RWPE2 (cell line): ENCODE measurements around the gene KCNK15.
A peak's percentile ranks its signal among the peaks of the same experiment; 100 is the strongest.

Experiments used
- ATAC-seq: fragments of 200-7000 bp; cut with Tn5 transposase; 3 replicates; pipeline ENCODE4 v1.9.1; 2021; ENCODE audit warnings: low read depth
- DNase-seq: peaks from one replicate; pipeline ENCODE4 v3.0.0-alpha.2; 2020; ENCODE audit warnings: low spot score
- H3K27ac ChIP-seq: fragments of 450-650 bp; 2 replicates; pipeline ENCODE4 v1.5.1; 2017; ENCODE audit warnings: mild to moderate bottlenecking; ENCODE audit not compliant: poor library complexity, severe bottlenecking
- H3K27me3 ChIP-seq: fragments of 250-450 bp; sonication (Bioruptor Pico); 2 replicates; pipeline ENCODE4 v1.5.1; 2021; ENCODE audit warnings: mild to moderate bottlenecking, moderate library complexity; ENCODE audit not compliant: insufficient read depth, poor library complexity, severe bottlenecking
- H3K36me3 ChIP-seq: fragments of 250-450 bp; sonication (Bioruptor Pico); 2 replicates; pipeline ENCODE4 v1.5.1; 2020; ENCODE audit warnings: low read depth, mild to moderate bottlenecking, moderate library complexity
- H3K4me1 ChIP-seq: fragments of 250-450 bp; sonication (Bioruptor Pico); 2 replicates; pipeline ENCODE4 v1.5.1; 2021; ENCODE audit warnings: mild to moderate bottlenecking, moderate library complexity; ENCODE audit not compliant: insufficient read depth, poor library complexity, severe bottlenecking
- H3K4me3 ChIP-seq: fragments of 250-450 bp; sonication (Bioruptor Pico); 2 replicates; pipeline ENCODE4 v1.5.1; 2021; ENCODE audit warnings: mild to moderate bottlenecking, moderate library complexity; ENCODE audit not compliant: severe bottlenecking
- H3K9me3 ChIP-seq: fragments of 250-450 bp; sonication (Bioruptor Pico); 2 replicates; pipeline ENCODE4 v1.5.1; 2021; ENCODE audit warnings: mild to moderate bottlenecking, moderate library complexity; ENCODE audit not compliant: severe bottlenecking
- TF ChIP-seq, protein P1 (sequence below): fragments of 450-650 bp; IDR thresholded peaks from one replicate; pipeline ENCODE4 v1.5.1; 2017; ENCODE audit warnings: mild to moderate bottlenecking, moderate library complexity; ENCODE audit not compliant: poor library complexity, severe bottlenecking

Gene KCNK15

DNA sequence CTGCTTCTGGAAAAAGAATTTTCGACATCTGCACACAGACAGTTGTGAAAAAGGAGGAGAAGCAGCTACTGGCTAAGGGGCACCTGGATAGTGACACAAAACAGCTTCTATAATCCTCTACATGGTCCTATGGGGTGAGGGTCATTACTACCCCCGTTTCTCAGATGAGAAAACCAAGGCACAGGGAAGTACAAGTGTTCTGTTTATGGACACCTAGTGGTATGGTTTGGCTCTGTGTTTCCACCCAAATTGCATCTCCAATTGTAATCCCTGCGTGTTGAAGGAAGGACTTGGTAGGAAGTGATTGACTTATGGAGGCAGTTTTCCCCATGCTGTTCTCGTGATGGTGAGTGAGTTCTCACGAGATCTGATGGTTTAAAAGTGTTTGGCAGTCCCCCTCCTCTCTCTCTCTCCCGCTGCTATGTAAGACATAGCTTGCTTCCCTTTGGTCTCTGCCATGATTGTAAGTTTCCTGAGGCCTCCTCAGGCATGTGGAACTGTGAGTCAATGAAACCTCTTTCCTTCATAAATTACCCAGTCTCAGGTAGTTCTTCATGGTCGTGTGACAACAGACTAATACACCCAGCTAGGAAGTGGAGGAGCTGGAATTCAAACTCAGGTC lies 2.5 kb upstream of the KCNK15 start:
- H3K36me3 ChIP-seq, result no peaks in the 10 kb centered on the region
- no peak overlapping the region for H3K27ac ChIP-seq
- ATAC-seq (no peak), DNase-seq (no peak)
- peaks cover 23% of the 10 kb centered on the region for H3K27me3 ChIP-seq
- H3K9me3 ChIP-seq, result no peaks in the 10 kb centered on the region
- H3K4me1 ChIP-seq, result peaks cover 9% of the 10 kb centered on the region
- TF ChIP-seq, protein P1, sequence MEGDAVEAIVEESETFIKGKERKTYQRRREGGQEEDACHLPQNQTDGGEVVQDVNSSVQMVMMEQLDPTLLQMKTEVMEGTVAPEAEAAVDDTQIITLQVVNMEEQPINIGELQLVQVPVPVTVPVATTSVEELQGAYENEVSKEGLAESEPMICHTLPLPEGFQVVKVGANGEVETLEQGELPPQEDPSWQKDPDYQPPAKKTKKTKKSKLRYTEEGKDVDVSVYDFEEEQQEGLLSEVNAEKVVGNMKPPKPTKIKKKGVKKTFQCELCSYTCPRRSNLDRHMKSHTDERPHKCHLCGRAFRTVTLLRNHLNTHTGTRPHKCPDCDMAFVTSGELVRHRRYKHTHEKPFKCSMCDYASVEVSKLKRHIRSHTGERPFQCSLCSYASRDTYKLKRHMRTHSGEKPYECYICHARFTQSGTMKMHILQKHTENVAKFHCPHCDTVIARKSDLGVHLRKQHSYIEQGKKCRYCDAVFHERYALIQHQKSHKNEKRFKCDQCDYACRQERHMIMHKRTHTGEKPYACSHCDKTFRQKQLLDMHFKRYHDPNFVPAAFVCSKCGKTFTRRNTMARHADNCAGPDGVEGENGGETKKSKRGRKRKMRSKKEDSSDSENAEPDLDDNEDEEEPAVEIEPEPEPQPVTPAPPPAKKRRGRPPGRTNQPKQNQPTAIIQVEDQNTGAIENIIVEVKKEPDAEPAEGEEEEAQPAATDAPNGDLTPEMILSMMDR, result no peak
- no peak overlapping the region for H3K4me3 ChIP-seq

DNA sequence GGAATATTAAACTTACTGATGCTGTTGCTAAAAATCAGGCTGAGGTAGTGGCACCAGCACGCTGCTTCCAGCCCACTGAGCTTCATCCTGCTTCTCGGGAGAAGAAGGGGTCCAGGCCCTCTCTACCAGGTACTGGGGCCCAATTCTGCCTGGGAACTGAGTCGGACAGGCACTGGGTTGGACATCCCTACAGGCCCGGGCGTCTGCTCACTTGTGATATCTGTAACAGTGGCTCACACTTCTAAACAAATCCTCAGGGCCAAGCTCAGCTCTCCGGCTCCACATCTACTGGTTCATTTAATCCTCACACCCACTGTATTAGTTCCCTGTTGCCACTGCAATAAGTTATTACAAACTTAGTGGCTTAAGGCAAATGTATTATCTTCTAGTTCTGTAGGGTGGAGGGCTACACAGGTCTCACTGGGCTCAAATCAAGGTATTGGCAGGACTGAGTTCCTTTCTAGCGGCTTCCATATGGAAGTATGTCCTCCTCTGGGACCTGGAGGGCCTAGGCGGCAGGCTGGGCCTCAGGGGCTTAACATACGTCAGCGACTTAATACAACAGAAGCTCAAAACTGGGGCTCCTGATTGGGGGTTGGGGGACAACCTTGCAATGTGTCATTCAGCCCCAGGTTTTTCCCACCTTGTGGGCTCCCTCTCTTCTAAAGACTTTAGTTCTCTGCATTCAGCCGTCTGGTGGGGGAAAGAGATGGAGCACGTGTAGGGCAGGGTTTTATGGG lies 1.6 kb upstream of the KCNK15 start:
- H3K27me3 ChIP-seq, result peaks cover 32% of the 10 kb centered on the region
- DNase-seq (no peak), ATAC-seq (no peak)

DNA sequence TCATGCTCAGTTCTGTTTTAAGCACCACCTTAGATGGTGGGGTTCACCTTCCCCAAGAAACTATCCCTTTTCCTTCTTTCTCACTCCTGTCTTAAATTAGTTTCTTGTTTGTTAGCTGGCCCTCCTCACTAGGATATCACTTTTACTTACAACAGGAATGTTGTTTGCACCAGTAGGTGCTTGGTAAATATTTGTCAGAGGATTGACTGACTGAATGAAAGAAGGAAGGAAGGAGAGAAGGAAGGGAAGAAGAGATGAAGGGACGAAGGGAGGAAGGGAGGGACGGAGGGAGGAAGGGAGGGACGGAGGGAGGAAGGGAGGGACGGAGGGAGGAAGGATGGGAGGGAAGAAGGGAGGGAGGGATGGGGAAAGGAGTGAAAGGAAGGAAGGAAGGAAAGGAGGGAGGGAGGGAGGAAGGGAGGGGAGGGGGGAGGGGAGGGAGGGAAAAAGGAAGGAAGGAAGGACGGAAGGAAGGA lies 505 bp upstream of the KCNK15 start:
- no peaks in the 10 kb centered on the region for H3K9me3 ChIP-seq
- no peak overlapping the region for H3K4me3 ChIP-seq
- no peaks in the 10 kb centered on the region for H3K36me3 ChIP-seq
- TF ChIP-seq, protein P1, result no peak
- H3K4me1 ChIP-seq, result peaks cover 9% of the 10 kb centered on the region
- peaks cover 43% of the 10 kb centered on the region for H3K27me3 ChIP-seq
- DNase-seq (no peak), ATAC-seq (no peak)
- no peak overlapping the region for H3K27ac ChIP-seq

More for the DNA sequence above, 1.6 kb upstream of the KCNK15 start:
- Histone ChIP-seq H3K9me3 (no peaks in the 10 kb centered on the region), H3K4me1 (peaks cover 9% of the 10 kb centered on the region), H3K36me3 (no peaks in the 10 kb centered on the region), H3K4me3 (no peak overlapping the region), H3K27ac (no peak overlapping the region)
- TF ChIP-seq, protein P1, result no peak

DNA sequence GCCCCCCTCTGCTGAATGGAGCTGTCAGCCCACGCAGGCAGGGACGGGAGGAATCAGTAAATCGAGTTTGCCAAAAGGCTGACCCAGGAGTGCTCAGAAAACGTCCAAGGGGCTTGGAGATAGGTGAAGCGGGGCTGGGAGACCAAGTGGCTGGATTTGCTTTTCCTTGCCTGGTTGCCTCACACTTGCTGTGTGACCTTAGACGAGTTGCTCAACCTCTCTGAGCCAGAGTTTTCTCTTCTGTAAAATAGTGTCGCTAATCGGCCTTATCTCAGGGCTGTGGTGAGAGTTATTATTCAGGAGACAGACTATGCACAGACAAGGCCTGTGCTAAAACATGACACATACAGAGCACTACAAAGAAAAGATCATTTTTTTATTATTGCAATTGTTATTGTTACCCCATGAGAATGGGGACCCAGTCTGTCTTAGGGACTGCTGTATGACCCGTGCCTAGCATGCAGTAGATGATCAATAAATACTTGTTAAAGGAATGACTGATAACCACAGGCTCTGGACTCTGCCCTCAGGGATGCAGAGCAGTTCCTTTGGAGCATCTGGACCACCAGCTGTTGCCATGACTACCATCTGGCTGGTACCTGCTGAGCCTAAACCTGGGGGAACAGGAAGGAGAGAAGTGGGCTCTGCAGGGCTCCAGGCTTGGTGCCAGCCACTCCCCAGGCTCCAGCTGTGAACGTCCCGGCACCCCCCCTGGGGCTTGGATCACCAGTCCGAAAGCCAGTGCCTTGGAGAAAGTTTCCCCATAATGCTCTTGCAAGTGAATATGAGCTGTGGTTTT lies 901 bp downstream of the KCNK15 start:
- DNase-seq, result no peak
- ATAC-seq, result no peak
- no peaks in the 10 kb centered on the region for H3K9me3 ChIP-seq
- TF ChIP-seq, protein P1, result no peak
- peaks cover 57% of the 10 kb centered on the region for H3K27me3 ChIP-seq
- no peaks in the 10 kb centered on the region for H3K36me3 ChIP-seq
- H3K27ac ChIP-seq, result no peak overlapping the region
- H3K4me1 ChIP-seq, result peaks cover 9% of the 10 kb centered on the region
- H3K4me3 ChIP-seq, result peak overlapping the region; percentile 19
